ENCODE measurements around the gene KCNJ14.

Gene KCNJ14

DNA sequence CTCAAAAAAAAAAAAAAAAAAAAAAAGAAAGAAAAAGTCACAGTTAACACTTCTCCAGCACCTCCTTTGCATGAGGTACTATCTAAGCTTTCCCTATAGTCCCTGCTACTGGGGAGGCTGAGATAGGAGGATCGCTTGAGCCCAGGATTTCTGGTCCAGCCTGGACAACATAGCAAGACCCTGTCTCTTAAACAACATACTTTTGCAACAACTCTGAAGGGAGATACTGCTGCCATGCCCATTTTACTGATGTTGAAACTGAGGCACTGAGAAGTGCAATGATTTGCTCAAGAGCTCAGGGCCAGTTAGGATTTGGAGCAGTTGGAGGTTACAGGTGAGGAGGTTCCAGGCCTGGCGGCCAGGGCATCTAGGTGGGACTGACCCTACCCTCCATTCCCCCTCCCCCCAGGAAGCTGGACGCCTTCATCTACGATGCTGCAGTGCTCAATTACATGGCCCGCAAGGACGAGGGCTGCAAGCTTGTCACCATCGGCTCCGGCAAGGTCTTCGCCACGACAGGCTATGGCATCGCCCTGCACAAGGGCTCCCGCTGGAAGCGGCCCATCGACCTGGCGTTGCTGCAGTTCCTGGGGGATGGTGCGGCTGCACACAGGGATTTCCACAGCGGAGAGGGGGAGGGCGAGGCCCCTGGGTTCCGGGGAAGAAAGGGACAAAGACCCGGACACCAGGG is 13.9 kb upstream of the KCNJ14 start:
- peaks cover 26% of the 10 kb centered on the region for H3K27me3 Mint-ChIP-seq (ENCODE audit: low read depth)
- DNase-seq (ENCODE audit: low spot score): no peak
- no peaks in the 10 kb centered on the region for H3K9me3 Mint-ChIP-seq
- peaks cover 7% of the 10 kb centered on the region for H3K36me3 Mint-ChIP-seq (ENCODE audit: low read depth)
- H3K4me3 Mint-ChIP-seq: peak overlapping the region; percentile 49
- H3K27ac Mint-ChIP-seq: no peak overlapping the region
- peaks cover 16% of the 10 kb centered on the region for H3K4me1 Mint-ChIP-seq (ENCODE audit: low read depth)

GRCh38 chr19:48442116-48443035 is 13.0 kb upstream of the KCNJ14 start:
- Mint-ChIP-seq H3K4me3 (peak overlapping the region; percentile 38), H3K36me3 (ENCODE audit: low read depth) (peaks cover 9% of the 10 kb centered on the region), H3K4me1 (ENCODE audit: low read depth) (peaks cover 19% of the 10 kb centered on the region), H3K9me3 (no peaks in the 10 kb centered on the region), H3K27ac (no peak overlapping the region), H3K27me3 (ENCODE audit: low read depth) (peaks cover 26% of the 10 kb centered on the region)
- DNase-seq (ENCODE audit: low spot score): no peak

DNA sequence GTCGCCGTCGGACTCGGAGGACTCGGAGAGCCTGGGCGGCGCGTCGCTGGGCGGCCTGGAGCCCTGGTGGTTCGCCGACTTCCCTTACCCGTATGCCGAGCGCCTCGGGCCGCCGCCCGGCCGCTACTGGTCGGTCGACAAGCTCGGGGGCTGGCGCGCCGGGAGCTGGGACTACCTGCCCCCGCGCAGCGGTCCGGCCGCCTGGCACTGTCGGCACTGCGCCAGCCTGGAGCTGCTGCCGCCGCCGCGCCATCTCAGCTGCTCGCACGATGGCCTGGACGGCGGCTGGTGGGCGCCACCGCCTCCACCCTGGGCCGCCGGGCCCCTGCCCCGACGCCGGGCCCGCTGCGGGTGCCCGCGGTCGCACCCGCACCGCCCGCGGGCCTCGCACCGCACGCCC is 12.1 kb upstream of the KCNJ14 start:
- peaks cover 20% of the 10 kb centered on the region for H3K4me1 Mint-ChIP-seq (ENCODE audit: low read depth)
- H3K9me3 Mint-ChIP-seq: no peaks in the 10 kb centered on the region
- peaks cover 18% of the 10 kb centered on the region for H3K36me3 Mint-ChIP-seq (ENCODE audit: low read depth)
- peaks cover 26% of the 10 kb centered on the region for H3K27me3 Mint-ChIP-seq (ENCODE audit: low read depth)
- no peak for DNase-seq (ENCODE audit: low spot score)
- H3K4me3 Mint-ChIP-seq: no peak overlapping the region
- H3K27ac Mint-ChIP-seq: no peak overlapping the region

GRCh38 chr19:48443731-48444128 is 11.6 kb upstream of the KCNJ14 start:
- Mint-ChIP-seq H3K27me3 (ENCODE audit: low read depth) (peaks cover 26% of the 10 kb centered on the region), H3K4me1 (ENCODE audit: low read depth) (peaks cover 23% of the 10 kb centered on the region), H3K27ac (no peak overlapping the region), H3K4me3 (no peak overlapping the region), H3K9me3 (no peaks in the 10 kb centered on the region), H3K36me3 (ENCODE audit: low read depth) (peaks cover 23% of the 10 kb centered on the region)
- no peak for DNase-seq (ENCODE audit: low spot score)

DNA sequence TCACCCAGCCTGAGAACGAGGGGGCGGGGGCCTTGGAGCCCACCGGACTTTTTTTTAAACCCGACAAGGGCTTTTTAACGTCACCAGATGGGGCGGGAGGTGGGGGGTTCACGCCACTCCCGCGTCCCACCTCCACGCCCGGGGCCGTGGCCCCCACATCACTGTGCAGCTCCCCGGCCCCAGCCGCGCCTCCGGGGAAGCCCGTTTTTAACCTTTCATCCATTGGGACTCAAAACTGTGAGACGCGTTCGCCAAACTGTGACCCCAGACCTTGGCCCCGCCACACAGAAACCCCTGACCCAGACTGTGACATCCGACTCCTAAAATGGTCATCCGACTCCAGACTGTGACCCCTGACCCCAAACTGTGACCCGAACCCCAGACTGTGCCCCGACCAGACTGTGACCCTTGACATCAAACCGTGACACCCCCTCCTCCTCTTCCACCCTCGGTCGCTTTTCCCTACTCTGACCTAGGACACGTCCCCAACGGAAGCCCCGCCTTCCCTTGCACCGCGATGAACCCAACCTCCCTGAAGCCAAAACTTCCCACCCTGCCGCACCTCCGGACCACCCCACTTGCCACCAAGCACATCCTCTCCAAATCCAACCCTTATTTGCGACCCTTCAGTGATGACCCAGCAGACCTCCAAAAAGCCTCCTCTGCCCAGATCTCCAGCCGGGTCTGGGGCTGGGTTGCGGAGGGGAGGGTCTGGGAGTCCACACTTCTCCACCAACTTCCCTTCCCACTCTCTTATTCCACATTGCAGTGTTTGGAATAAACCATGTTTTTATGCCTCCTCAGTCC is 11.0 kb upstream of the KCNJ14 start:
- no peak for DNase-seq (ENCODE audit: low spot score)
- Mint-ChIP-seq H3K4me3 (peak overlapping the region; percentile 93), H3K36me3 (ENCODE audit: low read depth) (peaks cover 28% of the 10 kb centered on the region), H3K9me3 (no peaks in the 10 kb centered on the region), H3K27me3 (ENCODE audit: low read depth) (peaks cover 26% of the 10 kb centered on the region), H3K27ac (peak overlapping the region; percentile 86), H3K4me1 (ENCODE audit: low read depth) (peaks cover 23% of the 10 kb centered on the region)

DNA sequence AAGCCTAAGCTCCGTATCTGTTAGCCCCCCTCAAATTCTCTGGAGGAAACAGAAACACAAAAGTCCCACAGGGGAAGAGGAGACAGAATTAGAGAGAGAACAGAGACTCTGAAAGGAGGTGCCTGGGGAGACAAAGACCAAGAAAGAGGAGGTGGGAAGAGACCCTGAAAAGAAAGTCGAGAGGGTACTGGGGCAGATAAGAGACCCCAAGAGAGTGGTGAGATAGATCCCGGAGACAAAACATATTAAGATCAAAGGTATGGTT is 10.5 kb upstream of the KCNJ14 start:
- no peak for DNase-seq (ENCODE audit: low spot score)
- Mint-ChIP-seq H3K36me3 (ENCODE audit: low read depth) (peaks cover 31% of the 10 kb centered on the region), H3K9me3 (no peaks in the 10 kb centered on the region), H3K27ac (peak overlapping the region; percentile 86), H3K4me1 (ENCODE audit: low read depth) (peaks cover 23% of the 10 kb centered on the region), H3K27me3 (ENCODE audit: low read depth) (peaks cover 26% of the 10 kb centered on the region), H3K4me3 (peak overlapping the region; percentile 93)

GRCh38 chr19:48445256-48445605 is 10.1 kb upstream of the KCNJ14 start:
- H3K4me3 Mint-ChIP-seq: peak overlapping the region; percentile 93
- H3K36me3 Mint-ChIP-seq (ENCODE audit: low read depth): peaks cover 31% of the 10 kb centered on the region
- H3K27me3 Mint-ChIP-seq (ENCODE audit: low read depth): peaks cover 26% of the 10 kb centered on the region
- H3K4me1 Mint-ChIP-seq (ENCODE audit: low read depth): peaks cover 23% of the 10 kb centered on the region
- no peaks in the 10 kb centered on the region for H3K9me3 Mint-ChIP-seq
- no peak for DNase-seq (ENCODE audit: low spot score)
- H3K27ac Mint-ChIP-seq: peak overlapping the region; percentile 86

DNA sequence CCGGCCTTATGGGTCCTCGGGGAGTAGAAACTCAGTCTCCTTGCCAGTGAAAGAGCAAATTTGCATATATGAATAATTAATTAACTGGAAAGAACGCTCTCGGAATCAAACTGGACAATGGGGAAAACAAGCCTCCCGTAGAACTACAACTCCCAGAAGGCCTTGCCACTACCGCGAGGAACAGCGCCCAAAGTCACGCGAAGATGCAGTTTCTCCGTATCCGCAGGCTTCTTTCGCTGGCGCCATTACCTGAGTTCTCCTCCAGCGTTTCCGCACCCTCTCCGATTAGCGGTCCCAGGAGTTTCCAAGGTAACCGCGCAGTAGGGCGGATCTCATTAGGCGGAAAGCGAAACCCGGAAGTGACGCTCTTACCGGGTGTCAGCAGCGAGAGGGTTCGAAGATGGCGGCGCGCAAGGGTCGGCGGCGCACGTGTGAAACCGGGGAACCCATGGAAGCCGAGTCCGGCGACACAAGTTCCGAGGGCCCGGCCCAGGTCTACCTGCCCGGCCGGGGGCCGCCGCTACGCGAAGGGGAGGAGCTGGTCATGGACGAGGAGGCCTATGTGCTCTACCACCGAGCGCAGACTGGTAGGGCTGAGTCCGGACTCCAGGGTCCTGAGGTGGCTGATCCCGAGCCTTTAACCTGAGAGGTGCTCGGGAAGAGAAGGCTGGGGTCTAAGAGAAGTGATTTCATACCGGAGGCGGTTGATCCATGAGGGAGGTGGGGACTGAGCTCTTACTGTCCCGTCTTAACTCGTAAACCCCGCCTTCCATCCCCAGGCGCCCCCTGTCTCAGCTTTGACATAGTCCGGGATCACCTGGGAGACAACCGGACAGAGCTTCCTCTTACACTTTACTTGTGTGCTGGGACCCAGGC is 9.5 kb upstream of the KCNJ14 start, which contains the start of gene GRWD1:
GRWD1 (plus strand) TSS at position 378 of the 876 bp plus-strand sequence; CDS start at position 401, 23 bp downstream.
- peaks cover 31% of the 10 kb centered on the region for H3K36me3 Mint-ChIP-seq (ENCODE audit: low read depth)
- no peaks in the 10 kb centered on the region for H3K9me3 Mint-ChIP-seq
- H3K27ac Mint-ChIP-seq: peak within 1 kb of the TSS; percentile 86
- H3K27me3 Mint-ChIP-seq (ENCODE audit: low read depth): peaks cover 22% of the 10 kb centered on the region
- peak; percentile 95 for DNase-seq (ENCODE audit: low spot score)
- H3K4me1 Mint-ChIP-seq (ENCODE audit: low read depth): peaks cover 23% of the 10 kb centered on the region
- peak within 1 kb of the TSS; percentile 93 for H3K4me3 Mint-ChIP-seq

- H3K27ac Mint-ChIP-seq: peak overlapping the region; percentile 86
Observed at GRCh38 chr19:48446579-48446978, 8.8 kb upstream of the KCNJ14 start.

DNA sequence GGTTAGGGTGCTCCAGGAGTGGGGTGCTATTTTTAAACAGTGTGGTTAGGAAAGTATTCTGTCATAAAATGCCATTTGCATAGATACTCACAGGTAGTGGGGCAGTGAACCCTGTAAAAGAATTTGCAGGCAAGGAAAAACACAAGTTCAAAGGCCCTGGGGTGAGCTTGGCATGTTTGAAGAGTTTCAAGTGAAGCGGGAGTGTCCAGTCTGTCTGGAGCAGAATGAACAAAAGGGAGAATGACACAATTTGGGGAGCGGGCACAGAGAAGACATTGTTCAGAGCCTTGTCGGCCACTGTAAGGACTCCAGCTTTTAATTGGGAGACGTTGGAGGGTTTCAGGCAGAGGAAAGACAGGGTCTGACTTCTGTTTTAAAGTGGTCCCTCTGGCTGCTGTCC is 6.8 kb upstream of the KCNJ14 start:
- Mint-ChIP-seq H3K4me3 (no peak overlapping the region), H3K27me3 (ENCODE audit: low read depth) (peaks cover 10% of the 10 kb centered on the region), H3K27ac (no peak overlapping the region), H3K9me3 (no peaks in the 10 kb centered on the region), H3K4me1 (ENCODE audit: low read depth) (peaks cover 23% of the 10 kb centered on the region), H3K36me3 (ENCODE audit: low read depth) (peaks cover 44% of the 10 kb centered on the region)
- no peak for DNase-seq (ENCODE audit: low spot score)

More at GRCh38 chr19:48446579-48446978, 8.8 kb upstream of the KCNJ14 start:
- DNase-seq (ENCODE audit: low spot score): no peak
- peaks cover 23% of the 10 kb centered on the region for H3K4me1 Mint-ChIP-seq (ENCODE audit: low read depth)
- peaks cover 35% of the 10 kb centered on the region for H3K36me3 Mint-ChIP-seq (ENCODE audit: low read depth)
- no peaks in the 10 kb centered on the region for H3K9me3 Mint-ChIP-seq
- H3K4me3 Mint-ChIP-seq: peak overlapping the region; percentile 93
- H3K27me3 Mint-ChIP-seq (ENCODE audit: low read depth): peaks cover 18% of the 10 kb centered on the region

GRCh38 chr19:48450441-48450840 is 4.9 kb upstream of the KCNJ14 start:
- Mint-ChIP-seq H3K27me3 (ENCODE audit: low read depth) (no peaks in the 10 kb centered on the region), H3K9me3 (no peaks in the 10 kb centered on the region), H3K27ac (no peak overlapping the region), H3K4me3 (no peak overlapping the region), H3K4me1 (ENCODE audit: low read depth) (peaks cover 10% of the 10 kb centered on the region), H3K36me3 (ENCODE audit: low read depth) (peaks cover 48% of the 10 kb centered on the region)
- no peak for DNase-seq (ENCODE audit: low spot score)

DNA sequence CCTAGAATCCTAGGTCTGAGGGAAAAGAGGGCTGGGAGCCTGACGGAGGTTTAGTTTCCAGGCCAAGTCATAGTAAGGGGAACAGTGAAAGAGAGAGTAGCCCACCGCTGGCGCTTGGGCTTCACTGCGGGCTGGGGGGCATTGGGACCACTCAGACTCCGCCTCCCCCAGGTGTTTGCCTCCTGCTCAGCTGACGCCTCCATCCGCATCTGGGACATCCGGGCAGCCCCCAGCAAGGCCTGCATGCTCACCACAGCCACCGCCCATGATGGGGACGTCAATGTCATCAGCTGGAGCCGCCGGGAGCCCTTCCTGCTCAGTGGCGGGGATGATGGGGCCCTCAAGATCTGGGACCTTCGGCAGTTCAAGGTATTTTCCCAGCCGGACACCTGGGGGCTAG is 4.5 kb upstream of the KCNJ14 start:
- Mint-ChIP-seq H3K27ac (no peak overlapping the region), H3K4me3 (no peak overlapping the region), H3K36me3 (ENCODE audit: low read depth) (peaks cover 48% of the 10 kb centered on the region), H3K27me3 (ENCODE audit: low read depth) (no peaks in the 10 kb centered on the region), H3K4me1 (ENCODE audit: low read depth) (peaks cover 9% of the 10 kb centered on the region), H3K9me3 (no peaks in the 10 kb centered on the region)
- DNase-seq (ENCODE audit: low spot score): no peak

- DNase-seq (ENCODE audit: low spot score): no peak
- Mint-ChIP-seq H3K27me3 (ENCODE audit: low read depth) (no peaks in the 10 kb centered on the region), H3K4me1 (ENCODE audit: low read depth) (peaks cover 6% of the 10 kb centered on the region), H3K27ac (no peak overlapping the region), H3K4me3 (no peak overlapping the region), H3K36me3 (ENCODE audit: low read depth) (peaks cover 48% of the 10 kb centered on the region), H3K9me3 (no peaks in the 10 kb centered on the region)
Observed at GRCh38 chr19:48451624-48452023, 3.8 kb upstream of the KCNJ14 start.
